GM18517 (cell line): ENCODE results near the gene TNFRSF1A.

ENCODE experiments used
- ATAC-seq: cut with Tn5 transposase; IDR thresholded peaks from one replicate; pipeline ENCODE4 v1.9.1; 2021; ENCODE audit warnings: mild to moderate bottlenecking, moderate library complexity; ENCODE audit not compliant: unreplicated experiment

TNFRSF1A gene

DNA sequence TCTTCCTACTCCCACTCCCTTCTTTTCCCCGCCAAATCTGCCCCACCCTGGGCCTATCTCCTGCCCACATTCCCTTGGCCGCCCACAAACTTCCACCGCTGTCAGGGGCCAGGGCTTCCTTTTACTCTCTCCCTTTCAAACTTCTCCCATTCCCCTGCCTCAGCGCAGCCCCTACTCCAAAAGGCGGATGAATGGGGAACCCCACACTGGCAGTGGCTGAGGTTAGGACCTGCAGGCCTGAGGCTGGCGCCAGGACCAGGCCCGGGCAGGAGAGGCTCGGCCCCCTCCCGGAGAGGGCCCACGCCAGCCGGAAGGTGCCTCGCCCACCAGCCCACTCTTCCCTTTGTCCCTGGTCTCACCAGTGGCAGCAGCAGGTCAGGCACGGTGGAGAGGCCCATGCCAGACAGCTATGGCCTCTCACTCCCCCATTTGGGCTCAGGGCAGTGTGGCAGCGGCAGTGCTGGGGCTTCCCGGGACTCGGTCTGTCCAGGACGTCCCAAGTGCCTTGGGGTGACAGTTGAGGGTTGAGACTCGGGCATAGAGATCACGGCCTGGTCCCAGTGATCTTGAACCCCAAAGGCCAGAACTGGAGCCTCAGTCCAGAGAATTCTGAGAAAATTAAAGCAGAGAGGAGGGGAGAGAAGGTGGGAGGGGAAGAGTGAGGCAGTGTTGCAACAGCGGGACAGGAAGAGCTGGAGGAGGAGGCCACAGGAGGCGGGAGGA, at the start of gene TNFRSF1A:
Gene TNFRSF1A, minus strand, starts transcription at position 660 of the 723 bp plus-strand sequence. Its CDS starts 262 bp downstream, at position 398.
- ATAC-seq: no peak

DNA sequence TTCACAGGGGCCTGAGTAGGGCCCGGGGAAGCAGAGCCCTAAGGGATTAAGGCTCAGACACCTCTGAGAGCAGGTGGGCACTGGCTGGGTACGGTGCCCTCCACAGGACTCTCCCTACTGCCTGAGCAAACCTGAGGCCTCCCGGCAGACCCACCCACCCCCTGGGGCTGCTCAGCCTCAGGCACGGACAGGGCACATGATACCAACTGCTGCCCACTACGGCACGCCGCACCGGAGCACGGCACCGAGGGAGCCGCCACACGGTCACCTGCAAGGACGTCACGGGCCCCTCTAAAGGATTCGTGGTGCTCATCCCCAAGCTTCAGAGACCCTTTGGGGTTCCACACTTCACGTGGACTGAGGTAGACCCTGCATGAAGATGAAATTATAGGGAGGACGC, 49.1 kb upstream of the TNFRSF1A start:
- ATAC-seq: no peak

DNA sequence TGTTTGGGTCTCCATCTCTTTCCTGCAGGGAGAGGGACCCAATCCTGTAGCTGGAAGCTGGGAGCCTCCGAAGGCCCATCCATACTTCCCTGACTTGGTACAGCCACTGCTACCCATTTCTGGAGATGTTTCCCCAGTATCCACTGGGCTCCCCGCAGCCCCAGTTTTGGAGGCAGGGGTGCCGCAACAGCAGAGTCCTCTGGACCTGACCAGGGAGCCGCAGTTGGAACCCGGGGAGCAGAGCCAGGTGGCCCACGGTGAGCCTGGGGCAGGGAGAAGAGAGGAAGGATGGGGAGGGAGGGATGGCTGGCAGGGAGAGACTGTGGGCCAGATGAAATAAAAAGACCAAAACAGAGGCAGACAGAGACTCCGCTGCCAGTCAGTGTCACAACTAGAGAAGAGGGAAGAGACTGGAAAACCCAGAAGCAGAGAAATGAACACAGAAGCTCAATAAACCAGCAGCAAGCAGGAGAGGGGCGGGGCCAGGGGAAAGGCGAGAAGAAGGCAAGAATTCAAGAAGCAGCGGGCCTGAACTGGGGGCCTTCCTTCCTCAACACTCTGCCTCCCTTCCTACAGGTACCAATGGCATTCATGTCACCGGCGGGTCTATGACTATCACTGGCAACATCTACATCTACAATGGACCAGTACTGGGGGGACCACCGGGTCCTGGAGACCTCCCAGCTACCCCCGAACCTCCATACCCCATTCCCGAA, 48.4 kb upstream of the TNFRSF1A start:
- ATAC-seq: no peak

DNA sequence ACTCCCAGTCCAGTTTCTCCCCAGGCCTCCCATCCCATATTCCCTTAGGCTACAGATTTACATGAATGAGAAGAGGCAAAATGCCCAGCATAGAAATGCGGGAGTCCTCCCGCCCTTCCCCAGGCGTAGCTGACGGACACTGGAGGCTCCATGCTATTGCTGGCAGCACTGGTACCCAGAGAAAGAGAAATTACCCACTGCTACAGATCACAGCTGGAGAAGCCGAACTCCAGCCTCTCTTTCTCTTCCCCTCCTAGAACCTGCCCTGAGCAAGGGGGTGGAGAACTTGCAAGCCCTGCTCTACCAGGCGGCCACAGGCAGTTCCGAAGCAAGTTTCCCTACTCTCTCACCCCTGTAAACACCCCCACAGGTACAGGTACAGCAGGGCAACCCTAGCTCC, 45.7 kb upstream of the TNFRSF1A start:
- no peak for ATAC-seq

DNA sequence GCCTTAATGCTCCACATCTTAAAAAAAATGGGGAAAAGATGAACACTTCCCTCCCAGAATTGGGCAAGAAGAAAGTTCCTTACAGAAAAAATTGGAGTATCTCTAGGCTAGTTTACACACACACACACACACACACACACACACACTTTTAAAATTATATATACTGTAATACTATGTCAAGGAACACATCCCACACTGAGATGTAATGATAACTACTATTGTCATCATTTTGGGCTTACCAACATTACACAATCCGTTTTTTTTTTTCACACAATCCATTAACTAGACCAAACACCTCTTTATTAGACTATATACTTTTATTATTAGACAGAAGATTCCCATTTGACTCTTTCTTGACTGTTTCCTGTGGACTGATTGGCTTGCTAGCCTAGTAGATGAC, 44.6 kb upstream of the TNFRSF1A start:
- ATAC-seq: no peak

DNA sequence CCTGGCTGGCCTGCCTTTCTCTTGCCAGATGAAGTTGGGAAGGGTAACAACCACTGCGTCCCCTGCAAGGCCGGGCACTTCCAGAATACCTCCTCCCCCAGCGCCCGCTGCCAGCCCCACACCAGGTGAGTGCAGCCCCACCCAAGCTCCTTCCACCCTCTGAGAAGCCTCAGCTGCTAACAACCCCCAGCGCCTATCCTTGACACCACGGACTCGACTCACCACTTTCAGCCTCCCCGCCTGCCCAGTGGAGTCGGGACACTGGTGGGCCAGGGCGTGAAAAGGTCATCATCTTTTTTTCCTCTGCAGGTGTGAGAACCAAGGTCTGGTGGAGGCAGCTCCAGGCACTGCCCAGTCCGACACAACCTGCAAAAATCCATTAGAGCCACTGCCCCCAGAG, 44.2 kb upstream of the TNFRSF1A start:
- no peak for ATAC-seq

DNA sequence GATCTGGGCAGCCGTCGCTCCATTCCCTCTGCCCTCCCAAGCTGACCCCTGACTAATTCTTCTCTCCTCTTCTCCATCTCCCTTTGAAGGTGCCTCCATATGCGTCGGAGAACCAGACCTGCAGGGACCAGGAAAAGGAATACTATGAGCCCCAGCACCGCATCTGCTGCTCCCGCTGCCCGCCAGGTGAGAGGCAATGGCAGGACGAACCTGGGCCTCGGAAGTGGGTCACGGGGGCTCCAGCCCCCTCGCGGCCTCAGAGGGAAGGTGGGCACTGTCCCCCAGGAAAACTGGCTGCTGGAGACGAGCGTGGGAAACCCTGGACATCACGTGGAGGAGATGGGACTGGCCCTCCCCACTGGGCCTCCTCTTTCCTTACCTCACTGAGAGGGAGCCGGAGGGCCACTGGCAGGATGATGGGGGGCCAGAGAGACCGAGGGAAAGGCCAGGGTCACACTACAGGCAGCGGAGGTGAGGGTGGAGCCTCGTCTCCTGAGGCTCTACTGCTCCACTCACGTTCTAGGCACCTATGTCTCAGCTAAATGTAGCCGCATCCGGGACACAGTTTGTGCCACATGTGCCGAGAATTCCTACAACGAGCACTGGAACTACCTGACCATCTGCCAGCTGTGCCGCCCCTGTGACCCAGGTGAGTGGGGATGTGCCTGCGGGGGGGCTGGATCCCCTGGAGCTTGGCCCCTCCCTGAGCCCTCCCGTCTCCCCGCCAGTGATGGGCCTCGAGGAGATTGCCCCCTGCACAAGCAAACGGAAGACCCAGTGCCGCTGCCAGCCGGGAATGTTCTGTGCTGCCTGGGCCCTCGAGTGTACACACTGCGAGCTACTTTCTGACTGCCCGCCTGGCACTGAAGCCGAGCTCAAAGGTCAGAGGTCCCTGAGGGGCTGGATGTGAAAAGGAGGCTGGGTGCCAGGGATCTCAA, 42.9 kb upstream of the TNFRSF1A start:
- ATAC-seq: no peak

DNA sequence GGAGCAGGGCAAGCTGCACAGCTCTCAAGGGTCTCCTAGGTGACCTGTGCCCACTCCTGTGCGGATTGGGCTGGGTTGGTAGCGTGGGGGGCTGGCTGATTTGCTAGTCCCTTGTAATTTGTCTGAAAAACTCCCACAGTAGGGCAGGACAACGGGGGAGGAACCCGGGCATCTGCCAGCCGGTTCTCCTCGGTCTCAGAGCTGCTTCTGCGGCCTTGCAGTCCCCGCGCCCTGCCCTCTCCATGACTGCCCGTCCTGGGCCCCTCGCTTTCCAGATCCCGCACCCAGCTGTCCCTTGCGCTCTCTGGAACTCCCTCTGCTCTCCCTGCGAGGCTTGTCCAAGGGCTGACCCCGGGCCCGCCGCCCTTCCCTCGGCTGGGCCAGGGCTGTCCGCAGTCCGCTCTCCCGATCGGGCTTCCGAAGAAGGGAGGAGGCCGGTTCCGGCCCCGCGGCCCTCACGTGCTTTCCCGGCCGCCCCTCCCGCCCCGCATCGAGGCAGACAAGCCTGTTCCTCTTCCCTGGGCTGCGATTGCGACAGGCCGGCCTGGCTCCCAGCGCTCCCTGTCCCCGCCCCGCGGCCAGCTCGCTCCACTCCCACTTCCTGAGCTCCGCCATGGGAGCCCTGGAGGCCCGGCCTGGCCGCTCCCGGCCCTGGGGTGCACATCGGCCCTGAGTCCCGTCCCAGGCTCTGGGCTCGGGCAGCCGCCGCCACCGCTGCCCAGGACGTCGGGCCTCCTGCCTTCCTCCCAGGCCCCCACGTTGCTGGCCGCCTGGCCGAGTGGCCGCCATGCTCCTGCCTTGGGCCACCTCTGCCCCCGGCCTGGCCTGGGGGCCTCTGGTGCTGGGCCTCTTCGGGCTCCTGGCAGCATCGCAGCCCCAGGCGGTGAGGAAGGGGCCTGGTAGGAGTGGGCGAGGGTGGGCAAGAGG, 42.0 kb upstream of the TNFRSF1A start, which contains the start of gene LTBR:
Gene LTBR, plus strand, starts transcription at position 591 of the 927 bp plus-strand sequence. Its CDS starts 197 bp downstream, at position 788.
- no peak for ATAC-seq

DNA sequence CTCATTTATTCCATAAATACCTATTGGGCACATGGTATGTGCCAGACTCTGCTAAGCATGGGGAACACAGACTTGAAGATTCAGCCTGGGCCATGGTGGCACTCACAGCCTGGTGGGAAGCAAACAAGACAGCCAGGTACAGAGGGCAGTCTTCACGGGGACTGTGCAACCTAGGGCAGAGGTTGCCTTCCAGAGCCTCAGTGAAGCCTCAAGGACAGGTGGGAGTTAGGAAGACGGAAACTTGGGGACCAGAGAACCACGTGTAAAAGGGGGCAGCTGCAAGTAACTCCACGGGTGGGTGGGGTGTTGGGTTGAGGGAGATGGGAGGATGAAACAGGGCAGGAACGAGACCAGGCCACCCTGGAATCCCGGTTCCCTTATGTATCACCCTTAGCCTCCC, 41.1 kb upstream of the TNFRSF1A start:
- no peak for ATAC-seq

DNA sequence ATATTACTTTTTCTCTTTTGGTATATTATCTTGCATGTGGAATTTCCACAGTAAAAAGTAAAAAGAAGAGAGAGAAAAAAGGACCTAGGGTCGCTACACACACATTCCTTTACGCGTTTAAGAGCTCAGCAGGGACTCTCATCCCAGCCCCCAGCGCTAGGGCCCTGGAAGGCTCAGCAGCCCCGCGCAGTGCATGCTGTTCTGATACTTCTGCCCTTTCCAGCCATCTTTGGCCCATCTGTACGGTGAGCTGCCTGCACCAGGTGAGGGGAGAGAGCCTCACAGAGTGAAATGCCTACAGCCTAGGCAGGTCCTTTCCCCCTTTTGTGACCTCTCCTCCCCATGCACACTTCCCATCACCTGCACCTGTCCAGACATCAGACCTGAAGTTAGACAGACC, 40.5 kb upstream of the TNFRSF1A start:
- no peak for ATAC-seq

DNA sequence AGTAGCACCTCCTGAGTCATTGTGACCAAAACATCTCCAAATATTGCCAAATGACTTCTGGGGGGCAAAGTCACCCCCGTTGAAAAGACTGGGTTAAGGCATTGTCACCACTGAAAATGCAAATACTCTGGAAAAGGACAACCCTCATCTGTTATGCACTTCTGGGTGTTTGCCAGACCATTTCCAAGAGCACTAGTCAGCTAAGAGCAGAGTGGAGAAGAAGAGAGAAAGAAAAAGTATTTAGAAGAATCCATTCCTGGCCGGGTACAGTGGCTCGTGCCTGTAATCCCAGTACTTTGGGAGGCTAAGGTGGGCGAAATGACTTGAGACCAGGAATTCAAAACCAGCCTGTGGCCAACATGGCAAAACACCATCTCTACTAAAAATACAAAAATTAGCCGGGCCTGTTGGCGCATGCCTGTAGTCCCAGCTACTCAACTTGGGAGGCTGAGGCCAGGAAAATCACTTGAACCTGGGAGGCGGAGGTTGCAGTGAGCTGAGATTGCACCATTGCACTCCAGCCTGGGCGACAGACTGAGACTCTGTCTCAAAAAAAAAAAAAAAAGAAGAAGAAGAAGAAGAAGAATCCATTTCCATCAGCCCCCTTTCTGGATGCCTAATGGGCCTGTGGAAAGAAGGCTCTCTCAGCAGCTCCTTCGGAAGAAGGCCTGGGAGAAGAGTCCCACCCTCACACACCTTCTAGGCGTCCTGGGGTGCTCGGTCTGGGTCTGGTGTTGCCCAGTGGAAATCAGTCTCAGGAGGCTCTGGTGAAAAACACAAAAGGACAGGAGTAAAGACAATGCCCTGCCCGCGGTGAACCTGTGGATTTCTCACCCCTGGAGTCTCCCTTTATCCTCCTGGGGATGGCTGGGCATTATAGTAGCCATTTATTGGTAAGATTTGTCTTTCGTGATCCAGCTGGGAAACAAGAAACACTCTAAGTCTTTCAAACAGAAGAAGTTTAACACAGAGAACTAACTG, 38.6 kb upstream of the TNFRSF1A start:
- no peak for ATAC-seq

DNA sequence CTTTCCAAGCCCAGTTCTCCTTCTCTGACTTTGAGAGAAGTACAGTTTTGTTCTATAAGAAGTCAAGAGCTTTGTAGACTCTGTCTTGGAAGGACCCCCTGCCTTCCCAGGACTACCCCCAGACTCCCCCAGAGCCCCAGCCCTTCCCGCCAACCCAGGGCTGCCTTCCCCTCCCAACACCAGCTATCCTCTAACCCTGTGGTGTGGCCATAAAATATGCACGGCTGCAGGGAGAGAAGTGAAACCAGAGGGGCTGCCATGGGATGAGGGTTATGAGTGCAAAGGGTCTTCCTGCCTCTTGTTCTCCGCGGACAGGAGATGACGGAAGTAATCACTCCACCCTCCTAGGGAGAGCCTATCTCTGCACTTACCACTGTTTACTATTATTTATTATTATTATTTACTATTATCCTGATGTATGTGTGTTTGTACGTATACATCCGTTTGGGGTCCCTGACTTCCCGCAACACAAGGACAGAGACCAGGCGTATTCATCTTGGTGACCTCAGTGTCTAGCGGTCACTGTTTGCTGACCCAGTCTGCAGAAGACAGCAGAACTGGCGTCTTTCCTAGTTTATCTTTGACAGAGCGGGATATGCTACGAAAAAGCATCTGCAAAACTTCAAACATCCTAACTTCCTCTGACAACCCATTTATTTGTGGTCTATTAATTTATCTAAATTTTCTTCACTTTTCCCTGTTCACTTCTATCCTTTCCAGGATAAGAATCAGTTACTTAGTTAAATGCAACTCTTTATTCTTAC, 37.0 kb upstream of the TNFRSF1A start:
- no peak for ATAC-seq

DNA sequence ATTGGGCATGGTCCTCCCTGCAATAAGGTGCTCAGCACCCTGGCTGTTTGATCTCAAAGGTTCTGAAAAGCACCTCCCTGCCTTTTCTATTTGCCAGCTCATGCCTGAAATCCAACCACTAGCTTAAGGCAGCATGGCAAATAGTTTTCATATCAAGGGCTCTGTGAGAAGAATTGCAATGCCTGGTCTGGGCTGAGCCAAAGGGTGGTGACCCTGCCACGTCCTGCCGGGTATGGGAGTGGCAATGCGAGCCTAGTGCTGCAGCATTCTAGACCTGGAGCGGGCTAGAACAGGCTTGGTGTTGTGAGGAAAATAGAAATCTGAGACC, 35.8 kb upstream of the TNFRSF1A start:
- no peak for ATAC-seq

DNA sequence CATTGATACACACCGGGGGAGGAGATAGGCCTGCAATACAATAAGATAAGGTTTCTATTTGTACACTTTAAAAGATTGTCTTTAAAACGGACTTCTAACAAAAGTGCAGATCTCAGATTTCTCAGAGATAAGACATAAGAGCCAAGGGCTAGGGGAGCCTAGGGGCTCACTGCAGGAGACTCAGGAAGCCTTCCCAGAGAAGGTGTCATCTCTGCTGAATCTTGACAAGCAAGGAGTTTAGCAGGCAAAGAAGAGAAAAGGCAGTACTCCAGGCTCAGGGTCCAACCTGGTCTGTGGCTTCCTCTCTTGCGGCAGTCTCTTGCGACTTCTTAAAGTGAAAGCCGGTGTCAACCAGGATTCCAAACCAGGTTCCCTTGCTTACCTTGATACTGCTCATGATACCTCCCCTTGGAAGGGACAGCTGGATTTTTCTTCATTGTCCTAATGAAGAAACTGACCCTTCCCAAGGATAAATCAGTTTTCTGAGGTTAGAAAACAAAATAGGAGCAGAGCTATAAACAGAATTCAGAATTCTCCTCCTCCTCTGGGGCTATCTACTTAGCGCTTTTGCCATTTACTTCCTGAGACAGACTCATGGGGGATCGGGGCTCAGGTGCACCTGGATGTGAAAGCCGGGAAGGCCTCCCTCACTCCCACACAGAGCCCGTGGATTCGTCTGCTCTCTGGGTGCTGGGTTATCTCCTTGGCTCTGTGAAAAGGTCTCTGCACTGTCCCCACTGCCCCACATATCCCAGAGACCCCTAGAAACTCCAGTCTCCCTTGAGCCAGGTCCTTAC, 35.2 kb upstream of the TNFRSF1A start:
- ATAC-seq: no peak

DNA sequence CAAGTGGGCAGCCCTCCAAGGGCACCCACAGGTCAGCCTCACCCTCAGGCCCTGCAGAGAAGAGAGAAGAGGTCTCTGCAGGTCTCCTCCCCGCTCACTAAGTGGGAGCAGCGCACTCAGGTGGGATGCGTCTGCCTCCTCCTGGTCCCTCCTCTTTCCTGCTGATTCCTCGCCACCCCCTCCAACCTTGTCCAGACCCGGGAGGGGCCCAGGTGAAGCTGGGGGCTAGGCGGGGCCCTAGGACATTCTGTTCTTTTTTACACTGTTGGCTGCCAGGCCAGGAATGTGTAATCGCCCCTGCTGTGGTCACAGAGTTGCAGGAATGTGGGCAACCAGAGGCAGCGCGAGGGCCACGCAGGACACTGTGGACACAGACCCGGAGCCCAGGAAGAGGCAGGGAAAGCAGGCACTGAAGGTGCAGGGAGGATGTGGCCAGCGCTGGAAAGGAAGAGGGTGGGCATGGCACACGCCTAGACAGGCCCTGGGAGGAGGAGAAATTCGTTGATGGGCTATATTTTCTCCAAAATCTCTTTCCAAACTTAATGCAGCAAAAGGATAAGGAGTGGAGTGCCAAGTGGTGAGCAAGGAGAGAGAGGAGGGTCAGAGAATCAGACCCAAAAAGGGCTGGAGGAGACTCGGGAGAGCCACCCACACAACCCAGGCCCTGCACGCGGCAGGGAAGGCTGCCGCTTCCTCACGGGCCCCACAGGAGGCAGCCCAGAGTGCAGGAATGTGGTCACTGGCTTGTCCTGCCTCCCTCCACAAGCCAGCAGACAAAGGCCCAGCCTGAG, 34.4 kb upstream of the TNFRSF1A start:
- ATAC-seq: no peak

DNA sequence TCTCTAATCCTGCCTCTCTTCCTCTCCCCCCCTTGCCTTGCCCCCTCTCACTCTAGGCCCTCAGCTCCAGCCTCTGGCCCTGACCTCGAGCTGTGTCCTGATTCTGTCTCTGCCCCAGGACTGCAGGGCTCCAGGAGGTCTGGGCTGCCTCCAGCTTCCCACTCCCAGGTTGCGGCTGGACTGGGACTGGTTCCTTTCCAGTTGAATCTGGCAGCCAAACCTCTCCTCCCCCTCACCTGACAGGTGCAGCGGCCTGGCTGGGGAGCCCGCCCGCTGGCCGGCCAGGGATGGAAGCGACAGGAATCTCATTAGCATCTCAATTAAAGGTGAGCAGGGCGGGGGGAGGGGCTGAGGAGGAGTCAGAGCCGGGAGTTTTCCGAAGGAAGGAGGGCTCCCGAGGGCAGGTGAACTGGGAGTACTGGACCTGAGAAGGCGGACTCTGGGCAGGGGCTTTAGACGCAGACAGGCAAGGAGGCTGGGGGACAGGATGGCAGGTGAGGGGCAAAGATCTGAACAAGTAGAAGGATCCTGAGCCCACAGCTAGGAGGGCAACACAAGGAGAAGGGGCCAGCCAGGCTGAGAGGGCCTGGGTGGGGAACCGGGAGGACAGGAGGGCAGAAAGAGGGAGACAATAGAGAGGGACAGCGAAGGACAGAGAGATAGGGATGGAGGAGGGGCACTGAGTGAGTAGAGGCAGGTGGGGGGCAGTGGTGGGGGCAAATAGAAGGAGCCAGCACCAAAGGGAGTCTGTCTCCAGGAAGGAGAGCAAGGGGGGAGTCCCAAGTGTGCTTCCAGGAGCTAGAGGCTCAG, 33.6 kb upstream of the TNFRSF1A start, which contains the start of gene SCNN1A:
Gene SCNN1A, minus strand, starts transcription at position 295 of the 810 bp plus-strand sequence. CDS start 780 bp downstream, outside the sequence.
- no peak for ATAC-seq
